K562 (cell line): ENCODE results near the gene CALHM3. TPM values are rescaled to one million over a fixed set of nuclear protein-coding genes. Genes with fewer than 3 reads are reported as not detected.

Source experiments
- ARHGAP35 ChIP-seq: fragments of 450-650 bp; IDR thresholded peaks from 2 replicates; pipeline ENCODE4 v1.6.1; 2018; ENCODE audit not compliant: partially characterized antibody
- BMI1 ChIP-seq: fragments of 150-350 bp; IDR thresholded peaks from 2 replicates; pipeline ENCODE4 v1.6.1; 2014; ENCODE audit warnings: low read length
- CBFA2T3 ChIP-seq: fragments of 450-650 bp; IDR thresholded peaks from 2 replicates; pipeline ENCODE4 v1.6.1; 2017
- CHAMP1 ChIP-seq: fragments of 450-650 bp; IDR thresholded peaks from 2 replicates; pipeline ENCODE4 v1.6.1; 2016; ENCODE audit warnings: mild to moderate bottlenecking
- FOXA1 ChIP-seq: fragments of 450-650 bp; IDR thresholded peaks from 2 replicates; pipeline ENCODE4 v1.6.1; 2016; ENCODE audit warnings: mild to moderate bottlenecking, borderline replicate concordance
- HDGF ChIP-seq: fragments of 450-650 bp; IDR thresholded peaks from 2 replicates; pipeline ENCODE4 v1.6.1; 2016
- IFI16 ChIP-seq: fragments of 250-450 bp; sonication (Bioruptor Pico); IDR thresholded peaks from 2 replicates; pipeline ENCODE4 v2.1.2; 2022; ENCODE audit warnings: mild to moderate bottlenecking, inconsistent platforms
- ILK ChIP-seq: fragments of 450-650 bp; IDR thresholded peaks from 2 replicates; pipeline ENCODE4 v1.6.1; 2016; ENCODE audit warnings: missing genetic modification characterization, low read depth, mild to moderate bottlenecking, missing compliant biosample characterization, moderate library complexity, borderline replicate concordance
- KDM5B ChIP-seq: fragments of 200-600 bp; sonication (generic); IDR thresholded peaks from 2 replicates; pipeline ENCODE4 v1.6.1; 2012; ENCODE audit warnings: low read depth, mild to moderate bottlenecking, moderate library complexity, low read length, control low read depth, inconsistent platforms; ENCODE audit not compliant: insufficient replicate concordance
- MBD1 ChIP-seq: fragments of 250-450 bp; sonication (Bioruptor Pico); IDR thresholded peaks from 2 replicates; pipeline ENCODE4 v1.8.0; 2022; ENCODE audit warnings: inconsistent platforms
- NR1H2 ChIP-seq: sonication (generic); formaldehyde crosslinking; IDR thresholded peaks from 2 replicates; pipeline ENCODE4 v1.4.0; 2020; ENCODE audit warnings: mild to moderate bottlenecking, missing genetic modification reagents
- NR2C2 ChIP-seq, 2 experiments: fragments of 200-800 bp in 1 of 2; sonication (Bioruptor generic) in 1 of 2; sonication (generic) in 1 of 2; formaldehyde crosslinking in 1 of 2; IDR thresholded peaks; 2 replicates each; pipeline versions ENCODE4 v1.6.1 to v1.8.0; 2016 to 2022; ENCODE audit warnings: mild to moderate bottlenecking in 1 of 2, missing compliant biosample characterization in 1 of 2, missing genetic modification characterization in 1 of 2, missing genetic modification reagents in 1 of 2
- POLR2AphosphoS5 ChIP-seq: IDR thresholded peaks from 2 replicates; pipeline ENCODE4 v1.6.1; 2011; ENCODE audit warnings: mild to moderate bottlenecking, low read depth, low read length, moderate library complexity; ENCODE audit not compliant: control insufficient read depth, insufficient read depth
- PPARD ChIP-seq: fragments of 250-450 bp; sonication (Bioruptor Pico); IDR thresholded peaks from 2 replicates; pipeline ENCODE4 v1.8.0; 2022; ENCODE audit warnings: inconsistent platforms, mild to moderate bottlenecking, moderate library complexity
- PYGO2 ChIP-seq: fragments of 450-650 bp; IDR thresholded peaks from 2 replicates; pipeline ENCODE4 v1.6.1; 2016; ENCODE audit warnings: mild to moderate bottlenecking, missing genetic modification characterization, moderate library complexity, missing compliant biosample characterization
- RBM39 ChIP-seq: fragments of 200-400 bp; formaldehyde crosslinking; optimal IDR thresholded peaks from 2 replicates; pipeline ENCODE3; 2018; ENCODE audit warnings: low read depth, low read length
- RNF2 ChIP-seq: sonication (generic); IDR thresholded peaks from 2 replicates; pipeline ENCODE4 v1.6.1; 2016
- RUNX1 ChIP-seq: sonication (generic); IDR thresholded peaks from 2 replicates; pipeline ENCODE4 v1.6.1; 2016; ENCODE audit warnings: antibody characterized with exemption, low read depth
- SMARCA5 ChIP-seq: fragments of 450-650 bp; IDR thresholded peaks from 2 replicates; pipeline ENCODE4 v1.6.1; 2016
- TCFL5 ChIP-seq: fragments of 250-450 bp; sonication (Bioruptor Pico); conservative IDR thresholded peaks from 2 replicates; pipeline ENCODE4 v1.6.1; 2021; ENCODE audit warnings: mild to moderate bottlenecking, moderate library complexity, matching md5 sums
- TRIM24 ChIP-seq, 2 experiments: fragments of 450-650 bp; IDR thresholded peaks; 2 replicates each; pipeline ENCODE4 v1.6.1; 2016
- ZNF134 ChIP-seq: fragments of 250-450 bp; sonication (Bioruptor Pico); conservative IDR thresholded peaks from 2 replicates; pipeline ENCODE4 v1.4.0; 2020
- ZNF184 ChIP-seq: sonication (generic); formaldehyde crosslinking; IDR thresholded peaks from 2 replicates; pipeline ENCODE4 v1.5.0; 2020; ENCODE audit warnings: missing genetic modification reagents
- ZNF3 ChIP-seq: fragments of 250-450 bp; sonication (Bioruptor Pico); IDR thresholded peaks from 2 replicates; pipeline ENCODE4 v1.5.0; 2021; ENCODE audit warnings: mild to moderate bottlenecking, moderate library complexity
- ZNF324 ChIP-seq: fragments of 250-450 bp; sonication (Bioruptor Pico); IDR thresholded peaks from 2 replicates; pipeline ENCODE4 v1.4.0; 2020; ENCODE audit warnings: mild to moderate bottlenecking
- ZNF431 ChIP-seq: sonication (generic); formaldehyde crosslinking; IDR thresholded peaks from 2 replicates; pipeline ENCODE4 v1.8.0; 2022; ENCODE audit warnings: mild to moderate bottlenecking, missing genetic modification reagents
- ZNF780A ChIP-seq: fragments of 250-450 bp; sonication (Bioruptor Pico); IDR thresholded peaks from 2 replicates; pipeline ENCODE4 v1.5.0; 2021; ENCODE audit warnings: mild to moderate bottlenecking
- ZSCAN29 ChIP-seq: fragments of 450-650 bp; IDR thresholded peaks from 2 replicates; pipeline ENCODE4 v1.6.1; 2017
- polyA plus RNA-seq, 8 experiments: library from polyadenylated mRNA; depleted of rRNA in 4 of 8; stranded (reverse) in 5 of 8; unstranded in 3 of 8; fragments of >200 nt; fragmentation: Nextera tagmentation in 2 of 8; fragmentation: Illumina TruSeq in 1 of 8; extraction: Ambion mirVana in 2 of 8; extraction: Trizol in 1 of 8; gene quantifications; 2 replicates each; pipeline versions ENCODE4 v1.2.1 to v1.2.3, GENCODE V29; 2011 to 2014; ENCODE audit warnings: inconsistent platforms in 1 of 8, missing spikeins in 1 of 8
- total RNA-seq, 7 experiments: library from RNA; depleted of rRNA in 6 of 7; stranded (reverse); fragments of >200 nt in 6 of 7; fragmentation: Illumina TruSeq in 2 of 7; extraction: Trizol in 2 of 7; gene quantifications; 2 replicates each; pipeline versions ENCODE4 v1.2.1 to v1.2.3, GENCODE V29; 2011 to 2021; ENCODE audit warnings: low replicate concordance in 1 of 7

CALHM3 gene
- total and polyA plus RNA-seq, 9 of the 15 experiments (the other 6 are each of a cell fraction or from before 2014, with no cell fraction given): not detected

- TF ChIP-seq CHAMP1 (no peak), ZNF431 (CRISPR knock-in tag) (no peak), HDGF (no peak), KDM5B (no peak), BMI1 (no peak), ZNF3 (CRISPR knock-in tag) (no peak), RUNX1 (peak; percentile 89; the same call in 1 of the 2 replicates), RNF2 (peak; percentile 64; the same call in 1 of the 2 replicates), ZNF184 (CRISPR knock-in tag) (no peak), ILK (no peak), FOXA1 (peak; percentile 35; the same call in 1 of the 2 replicates), TRIM24 (IDR thresholded peaks at IDR 0.05) (peak; percentile 17 to 73; a peak in 3 of 4 replicates), ZNF780A (no peak), ZNF324 (CRISPR knock-in tag) (no peak), TCFL5 (CRISPR knock-in tag) (no peak), NR2C2 (CRISPR knock-in tag; IDR thresholded peaks at IDR 0.05) (no peak), NR2C2 (tag; IDR thresholded peaks at IDR 0.05) (peak; percentile 67), NR1H2 (CRISPR knock-in tag) (no peak), POLR2AphosphoS5 (peak; percentile 51; the same call in 1 of the 2 replicates), CBFA2T3 (peak; percentile 89), RBM39 (no peak), ARHGAP35 (no peak), IFI16 (CRISPR knock-in tag) (no peak), ZSCAN29 (no peak), ZNF134 (no peak), PYGO2 (no peak), MBD1 (CRISPR knock-in tag) (no peak), SMARCA5 (no peak), PPARD (CRISPR knock-in tag) (no peak)
These were observed 25.2 kb upstream of the CALHM3 start (continued) for GRCh38 chr10:103504181-103504783.
